OCI-LY3 (cell line): ENCODE results near the gene DENND1A.

Experiments used
- H2AFZ ChIP-seq: fragments of 200-600, 300-600 bp; shearing (Covaris generic); 2 replicates; pipeline ENCODE4 v1.6.0; 2014; ENCODE audit warnings: antibody characterized with exemption, low read depth, low read length
- H3K27ac ChIP-seq: fragments of 200-600, 300-600 bp; sonication (generic); 2 replicates; pipeline ENCODE4 v1.5.1; 2014; ENCODE audit warnings: mild to moderate bottlenecking, low read length, moderate library complexity, mixed read lengths
- H3K27me3 ChIP-seq: fragments of 200-600, 300-600 bp; sonication (generic); 2 replicates; pipeline ENCODE4 v1.6.1; 2014; ENCODE audit warnings: low read depth, low read length, mixed read lengths
- H3K36me3 ChIP-seq: fragments of 200-600, 300-600 bp; sonication (generic); replicated peaks from 2 replicates; pipeline ENCODE3; 2014; ENCODE audit warnings: low read depth, low read length, mixed read lengths
- H3K4me1 ChIP-seq: fragments of 300-600, 200-600 bp; sonication (generic); 2 replicates; pipeline ENCODE4 v1.6.1; 2014; ENCODE audit warnings: low read length, mixed read lengths
- H3K4me2 ChIP-seq: fragments of 200-600, 300-600 bp; sonication (generic); 2 replicates; pipeline ENCODE4 v1.6.1; 2014; ENCODE audit warnings: low read length, mixed read lengths
- H3K4me3 ChIP-seq: fragments of 300-600, 200-600 bp; sonication (generic); 2 replicates; pipeline ENCODE4 v1.5.1; 2014; ENCODE audit warnings: antibody characterized with exemption, mild to moderate bottlenecking, low read length, moderate library complexity
- H3K79me2 ChIP-seq: fragments of 300-600, 200-600 bp; shearing (Covaris generic); 2 replicates; pipeline ENCODE4 v1.6.1; 2014; ENCODE audit warnings: mild to moderate bottlenecking, low read length, mixed read lengths
- H3K9ac ChIP-seq: fragments of 300-600, 200-600 bp; shearing (Covaris generic); 2 replicates; pipeline ENCODE4 v1.6.0; 2014; ENCODE audit warnings: mild to moderate bottlenecking, low read length, moderate library complexity
- H3K9me3 ChIP-seq: fragments of 200-600, 300-600 bp; shearing (Covaris generic); 2 replicates; pipeline ENCODE4 v1.6.1; 2014; ENCODE audit warnings: low read length, mixed read lengths; ENCODE audit not compliant: insufficient read depth
- H4K20me1 ChIP-seq: fragments of 200-600, 300-600 bp; sonication (generic); 2 replicates; pipeline ENCODE4 v1.6.1; 2016; ENCODE audit warnings: low read length, mixed read lengths; ENCODE audit not compliant: insufficient read depth
- CTCF ChIP-seq: fragments of 200-600, 300-600 bp; sonication (generic); IDR thresholded peaks from 2 replicates; pipeline ENCODE4 v1.5.1; 2014; ENCODE audit warnings: antibody characterized with exemption, low read length, low read depth
- EZH2phosphoT487 ChIP-seq: fragments of 200-600 bp; shearing (Covaris generic); IDR thresholded peaks from 2 replicates; pipeline ENCODE4 v1.6.1; 2018; ENCODE audit warnings: antibody characterized with exemption, mixed run types, low read depth

DENND1A gene

GRCh38 chr9:123438321-123438720, 491.6 kb downstream of the DENND1A start:
- Histone ChIP-seq H3K27ac (no peak overlapping the region), H4K20me1 (no peaks in the 10 kb centered on the region), H3K27me3 (no peaks in the 10 kb centered on the region), H3K36me3 (peaks cover 31% of the 10 kb centered on the region), H3K79me2 (no peaks in the 10 kb centered on the region), H3K4me1 (no peaks in the 10 kb centered on the region), H3K9me3 (no peaks in the 10 kb centered on the region), H2AFZ (no peak overlapping the region), H3K4me3 (no peak overlapping the region), H3K4me2 (no peak overlapping the region), H3K9ac (no peak overlapping the region)
- TF ChIP-seq EZH2phosphoT487 = no peak
- no peak for TF ChIP-seq CTCF

GRCh38 chr9:123437201-123437600, 492.7 kb downstream of the DENND1A start:
- H3K4me2 ChIP-seq = no peak overlapping the region
- H3K4me1 ChIP-seq = no peaks in the 10 kb centered on the region
- H3K27ac ChIP-seq = no peak overlapping the region
- no peaks in the 10 kb centered on the region for H3K27me3 ChIP-seq
- peaks cover 33% of the 10 kb centered on the region for H3K36me3 ChIP-seq
- no peaks in the 10 kb centered on the region for H3K79me2 ChIP-seq
- no peak overlapping the region for H3K4me3 ChIP-seq
- no peak overlapping the region for H3K9ac ChIP-seq
- no peak overlapping the region for H2AFZ ChIP-seq
- TF ChIP-seq EZH2phosphoT487 = no peak
- no peak for TF ChIP-seq CTCF
- no peaks in the 10 kb centered on the region for H4K20me1 ChIP-seq
- no peaks in the 10 kb centered on the region for H3K9me3 ChIP-seq

GRCh38 chr9:123435471-123435870, 494.5 kb downstream of the DENND1A start:
- Histone ChIP-seq H3K27me3 (no peaks in the 10 kb centered on the region), H3K27ac (no peak overlapping the region), H3K9me3 (no peaks in the 10 kb centered on the region), H3K4me3 (no peak overlapping the region), H3K79me2 (no peaks in the 10 kb centered on the region), H3K36me3 (peaks cover 39% of the 10 kb centered on the region), H3K4me2 (no peak overlapping the region), H4K20me1 (no peaks in the 10 kb centered on the region), H3K9ac (no peak overlapping the region), H2AFZ (no peak overlapping the region), H3K4me1 (no peaks in the 10 kb centered on the region)
- TF ChIP-seq EZH2phosphoT487 (no peak), CTCF (no peak)

GRCh38 chr9:123434619-123435240, 495.2 kb downstream of the DENND1A start:
- H3K27ac ChIP-seq = no peak overlapping the region
- no peak overlapping the region for H2AFZ ChIP-seq
- H3K4me1 ChIP-seq = no peaks in the 10 kb centered on the region
- H3K9me3 ChIP-seq = no peaks in the 10 kb centered on the region
- peaks cover 42% of the 10 kb centered on the region for H3K36me3 ChIP-seq
- no peak overlapping the region for H3K9ac ChIP-seq
- 0 out of 2 replicates have a peak, but pooled peaks cover 2% of the 10 kb centered on the region for H4K20me1 ChIP-seq
- no peaks in the 10 kb centered on the region for H3K79me2 ChIP-seq
- no peak for TF ChIP-seq EZH2phosphoT487
- no peak for TF ChIP-seq CTCF
- no peaks in the 10 kb centered on the region for H3K27me3 ChIP-seq
- H3K4me3 ChIP-seq = no peak overlapping the region
- no peak overlapping the region for H3K4me2 ChIP-seq
